RWPE1 (cell line): ENCODE results near the gene PLA2G1B.

ENCODE experiments used
- CTCF ChIA-PET: fragments of 350-600 bp; sonication (Branson Sonifier 250); formaldehyde crosslinking; extraction: SDS; loops from one replicate; lab custom pipeline; 2021; lab: Yijun Ruan, JAX
- POLR2A ChIA-PET: fragments of 400-600 bp; formaldehyde crosslinking; extraction: SDS; loops from one replicate; lab custom pipeline; 2020; ENCODE audit warnings: antibody characterized with exemption; ENCODE audit not compliant: low non-redundant PET; lab: Yijun Ruan, JAX
- DNase-seq: peaks from one replicate; pipeline ENCODE4 v3.0.0; 2012; ENCODE audit warnings: low spot score
- H3K27ac ChIP-seq: fragments of 450-650 bp; 2 replicates; pipeline ENCODE4 v1.5.1; 2017
- CTCF ChIP-seq: fragments of 450-650 bp; conservative IDR thresholded peaks from 2 replicates; pipeline ENCODE4 v1.5.1; 2017; ENCODE audit warnings: low read depth, mild to moderate bottlenecking

Gene PLA2G1B

GRCh38 chr12:120359128-120359527 is 31.5 kb upstream of the PLA2G1B start:
- no peak for TF ChIP-seq CTCF
- DNase-seq = no peak
- ChIA-PET CTCF (no interaction called here), POLR2A (no interaction called here)
- H3K27ac ChIP-seq = no peak overlapping the region

DNA sequence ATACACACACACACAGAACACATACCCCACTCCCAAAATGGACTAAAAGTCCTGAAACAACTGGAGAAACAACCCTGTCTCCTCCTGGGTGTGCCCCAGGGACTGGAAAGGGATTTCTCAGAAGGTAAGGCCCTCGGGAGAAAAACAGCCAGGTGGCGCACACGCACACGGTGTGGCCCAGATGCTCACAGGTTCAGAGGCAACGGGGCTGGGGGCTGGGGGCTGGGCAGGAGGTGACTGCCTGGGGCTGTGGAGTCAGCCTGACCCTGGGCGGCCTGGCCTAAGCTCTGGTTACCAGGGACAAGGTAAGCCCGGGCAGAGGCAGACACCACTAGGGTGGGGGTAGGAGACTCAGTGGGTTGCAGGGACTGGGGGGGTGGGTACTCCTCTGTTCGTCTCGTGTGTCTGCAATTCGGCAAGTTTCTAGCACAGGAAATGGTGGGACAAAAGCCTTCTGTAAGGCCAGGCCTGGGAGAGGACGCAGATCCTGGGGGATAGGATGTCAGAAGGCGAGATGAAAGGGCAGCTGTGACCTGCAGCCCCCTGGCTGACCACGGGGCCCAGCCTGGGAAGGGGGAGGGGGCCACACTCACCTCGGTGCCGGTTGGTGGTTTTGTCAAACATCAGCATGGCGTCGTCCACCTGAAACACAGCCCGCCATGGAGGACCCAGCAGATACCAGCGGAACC is 31.0 kb upstream of the PLA2G1B start:
- POLR2A ChIA-PET = no interaction called here
- TF ChIP-seq CTCF = no peak
- no peak for DNase-seq
- no peak overlapping the region for H3K27ac ChIP-seq
- CTCF ChIA-PET = interaction anchor here (1.9 kb wide), 1 partner anchor 71 kb away, joined by 8 read pairs; no protein-coding TSS in a partner anchor

GRCh38 chr12:120357104-120357503 is 29.5 kb upstream of the PLA2G1B start:
- no peak overlapping the region for H3K27ac ChIP-seq
- no peak for TF ChIP-seq CTCF
- ChIA-PET POLR2A (no interaction called here), CTCF (interaction anchor here (0.6 to 1.9 kb wide), 6 partner anchors 10 to 152 kb away, joined by 3 to 8 read pairs (median 5); partner anchors contain the start of gene SIRT4)
- DNase-seq = no peak

GRCh38 chr12:120356567-120357030 is 29.0 kb upstream of the PLA2G1B start:
- CTCF ChIA-PET = interaction anchor here (0.7 to 1.9 kb wide), 5 partner anchors 11 to 153 kb away, joined by 3 to 8 read pairs (median 5); partner anchors contain the start of gene SIRT4
- DNase-seq = peak; percentile 94
- POLR2A ChIA-PET = interaction anchor here (0.5 kb wide), 1 partner anchor 15 kb away, joined by 3 read pairs; no protein-coding TSS in a partner anchor
- H3K27ac ChIP-seq = no peak overlapping the region
- peak; percentile 88 for TF ChIP-seq CTCF

GRCh38 chr12:120353556-120354317 is 26.2 kb upstream of the PLA2G1B start:
- no peak for TF ChIP-seq CTCF
- ChIA-PET CTCF (interaction anchor here (0.6 to 2.3 kb wide), 4 partner anchors 14 to 76 kb away, joined by 3 to 10 read pairs (median 4); no protein-coding TSS in a partner anchor), POLR2A (no interaction called here)

DNA sequence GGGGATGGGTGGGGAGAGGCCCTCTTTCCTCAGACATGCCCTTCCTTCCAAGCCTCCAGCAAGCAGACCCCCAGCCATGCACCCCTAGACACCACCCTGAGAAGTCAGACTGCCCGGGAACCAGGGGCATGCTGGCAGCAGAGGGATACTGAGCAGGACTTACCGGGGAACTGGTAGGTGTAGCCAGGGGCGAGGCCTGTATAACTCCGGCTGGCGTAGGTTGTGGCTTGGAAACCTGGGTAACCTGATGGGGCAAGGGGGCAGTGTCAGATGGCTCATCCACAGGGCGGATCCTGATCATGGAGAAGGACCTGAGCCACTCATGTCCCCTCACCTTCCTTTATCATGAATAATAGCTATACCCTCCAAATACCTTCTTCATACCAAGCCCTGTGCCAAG is 25.6 kb upstream of the PLA2G1B start:
- no peak for TF ChIP-seq CTCF
- ChIA-PET CTCF (interaction anchor here (0.6 to 2.3 kb wide), 4 partner anchors 12 to 77 kb away, joined by 3 to 10 read pairs (median 4); no protein-coding TSS in a partner anchor), POLR2A (no interaction called here)
- no peak for DNase-seq
- no peak overlapping the region for H3K27ac ChIP-seq

More at GRCh38 chr12:120353556-120354317, 26.2 kb upstream of the PLA2G1B start:
- DNase-seq = no peak
- no peak overlapping the region for H3K27ac ChIP-seq
